Vagina (tissue), 2 donors: ENCODE measurements around the gene ELF3.

Source experiments
- POLR2AphosphoS5 ChIP-seq, 2 donors: sonication (generic); formaldehyde crosslinking; IDR thresholded peaks; one replicate each; pipeline ENCODE4 v1.9.0; 2017; ENCODE audit warnings: antibody characterized with exemption in 2 of 2, mild to moderate bottlenecking in 2 of 2, low read depth in 1 of 2; ENCODE audit not compliant: insufficient read depth in 1 of 2
- TF ChIP-seq, protein P1 (sequence below), 3 experiments: fragments of 450-650 bp in 2 of 3; fragments of 200-600 bp in 1 of 3; sonication (generic) in 1 of 3; IDR thresholded peaks; one replicate each; pipeline ENCODE4 v1.5.1; 2017 to 2019; ENCODE audit warnings: antibody characterized with exemption in 3 of 3, mild to moderate bottlenecking in 2 of 3, moderate library complexity in 2 of 3

DNA sequence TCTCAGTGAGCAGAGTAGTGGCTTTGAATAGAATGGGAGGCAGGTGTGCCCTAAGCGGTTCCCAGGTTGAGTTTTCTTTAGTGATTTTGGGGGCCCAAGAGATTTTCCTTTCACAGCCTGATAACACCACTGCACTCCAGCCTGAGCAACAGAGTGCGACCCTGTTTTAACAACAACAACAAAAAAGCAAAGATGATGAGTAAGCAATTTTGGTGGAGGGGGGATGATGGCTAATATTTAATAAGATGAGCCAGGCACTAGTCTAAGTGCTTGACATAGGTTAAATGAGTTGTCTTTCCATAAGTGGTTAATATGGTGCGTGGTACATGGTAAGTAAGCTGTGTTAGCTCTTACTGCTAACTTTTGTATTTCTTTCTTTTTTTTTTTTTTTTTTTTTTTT, 25.9 kb upstream of the ELF3 start:
- TF ChIP-seq, protein P1, sequence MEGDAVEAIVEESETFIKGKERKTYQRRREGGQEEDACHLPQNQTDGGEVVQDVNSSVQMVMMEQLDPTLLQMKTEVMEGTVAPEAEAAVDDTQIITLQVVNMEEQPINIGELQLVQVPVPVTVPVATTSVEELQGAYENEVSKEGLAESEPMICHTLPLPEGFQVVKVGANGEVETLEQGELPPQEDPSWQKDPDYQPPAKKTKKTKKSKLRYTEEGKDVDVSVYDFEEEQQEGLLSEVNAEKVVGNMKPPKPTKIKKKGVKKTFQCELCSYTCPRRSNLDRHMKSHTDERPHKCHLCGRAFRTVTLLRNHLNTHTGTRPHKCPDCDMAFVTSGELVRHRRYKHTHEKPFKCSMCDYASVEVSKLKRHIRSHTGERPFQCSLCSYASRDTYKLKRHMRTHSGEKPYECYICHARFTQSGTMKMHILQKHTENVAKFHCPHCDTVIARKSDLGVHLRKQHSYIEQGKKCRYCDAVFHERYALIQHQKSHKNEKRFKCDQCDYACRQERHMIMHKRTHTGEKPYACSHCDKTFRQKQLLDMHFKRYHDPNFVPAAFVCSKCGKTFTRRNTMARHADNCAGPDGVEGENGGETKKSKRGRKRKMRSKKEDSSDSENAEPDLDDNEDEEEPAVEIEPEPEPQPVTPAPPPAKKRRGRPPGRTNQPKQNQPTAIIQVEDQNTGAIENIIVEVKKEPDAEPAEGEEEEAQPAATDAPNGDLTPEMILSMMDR (IDR thresholded peaks at IDR 0.05) = no peak
- TF ChIP-seq POLR2AphosphoS5 (IDR thresholded peaks at IDR 0.05; ENCODE audit: insufficient read depth in 1 of 2, low read depth in 1 of 2) = no peak
